ENCODE data around the gene DHDH.

DNA sequence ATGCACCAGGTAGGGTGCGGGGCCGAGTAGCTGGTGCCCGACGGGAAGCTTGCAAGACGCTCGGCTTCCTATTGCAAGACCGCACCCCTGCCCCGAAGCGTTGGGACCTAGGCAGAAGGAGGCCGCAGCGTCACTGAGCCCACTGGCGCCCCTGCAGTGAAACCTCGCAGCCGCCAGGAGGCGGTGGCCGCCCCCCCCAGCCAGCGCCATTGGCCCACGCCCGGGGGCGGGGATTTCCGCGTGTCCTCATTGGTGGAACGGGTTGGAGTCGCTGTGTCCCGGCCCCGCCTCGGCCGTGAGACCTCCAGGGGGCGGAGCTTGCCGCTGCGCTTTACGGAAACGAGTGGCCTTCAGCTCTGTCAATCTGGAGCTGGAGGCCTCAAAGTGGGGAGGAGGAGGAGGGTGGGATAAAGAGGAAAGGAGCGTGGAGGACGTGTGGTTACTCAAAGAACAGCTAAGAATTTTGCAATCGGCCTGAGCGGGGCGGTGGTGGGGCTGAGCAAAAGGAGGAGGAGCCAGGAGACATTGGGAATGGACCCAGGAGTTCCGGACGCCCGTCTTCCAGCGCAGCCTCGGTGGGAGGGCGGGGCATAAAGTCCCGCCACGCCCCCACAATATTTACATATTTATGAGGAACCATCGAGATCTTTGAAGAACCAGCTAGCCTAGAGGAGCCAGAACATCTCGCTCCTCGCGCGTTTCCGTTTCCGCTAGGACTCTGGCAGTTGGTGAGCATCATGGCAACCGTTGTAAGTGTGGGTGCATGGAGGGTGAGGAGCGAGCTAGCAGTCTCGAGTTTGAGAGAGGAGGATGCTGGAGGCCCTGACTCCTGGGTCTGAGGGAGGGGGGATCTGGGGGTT lies 59.9 kb downstream of the DHDH start, which contains the start of the genes GYS1 and RUVBL2:
- TF ChIP-seq EZH2phosphoT487 (conservative IDR thresholded peaks at IDR 0.05; ENCODE audit: low read length): no peak
- TF ChIP-seq, protein P1, sequence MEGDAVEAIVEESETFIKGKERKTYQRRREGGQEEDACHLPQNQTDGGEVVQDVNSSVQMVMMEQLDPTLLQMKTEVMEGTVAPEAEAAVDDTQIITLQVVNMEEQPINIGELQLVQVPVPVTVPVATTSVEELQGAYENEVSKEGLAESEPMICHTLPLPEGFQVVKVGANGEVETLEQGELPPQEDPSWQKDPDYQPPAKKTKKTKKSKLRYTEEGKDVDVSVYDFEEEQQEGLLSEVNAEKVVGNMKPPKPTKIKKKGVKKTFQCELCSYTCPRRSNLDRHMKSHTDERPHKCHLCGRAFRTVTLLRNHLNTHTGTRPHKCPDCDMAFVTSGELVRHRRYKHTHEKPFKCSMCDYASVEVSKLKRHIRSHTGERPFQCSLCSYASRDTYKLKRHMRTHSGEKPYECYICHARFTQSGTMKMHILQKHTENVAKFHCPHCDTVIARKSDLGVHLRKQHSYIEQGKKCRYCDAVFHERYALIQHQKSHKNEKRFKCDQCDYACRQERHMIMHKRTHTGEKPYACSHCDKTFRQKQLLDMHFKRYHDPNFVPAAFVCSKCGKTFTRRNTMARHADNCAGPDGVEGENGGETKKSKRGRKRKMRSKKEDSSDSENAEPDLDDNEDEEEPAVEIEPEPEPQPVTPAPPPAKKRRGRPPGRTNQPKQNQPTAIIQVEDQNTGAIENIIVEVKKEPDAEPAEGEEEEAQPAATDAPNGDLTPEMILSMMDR (IDR thresholded peaks at IDR 0.05; ENCODE audit: insufficient read depth, low read length, poor library complexity, severe bottlenecking): peak; percentile 80
